Right atrium auricular region (tissue), 2 donors: ENCODE results near the gene NAV2. TPM values are rescaled to one million over a fixed set of nuclear protein-coding genes. Genes with fewer than 3 reads are reported as not detected.

ENCODE experiments used
- DNase-seq: peaks from one replicate; pipeline ENCODE4 v3.0.0-alpha.2; 2019; ENCODE audit warnings: low spot score
- H3K27ac ChIP-seq, 2 donors: fragments of 200-600 bp; sonication (generic); 1 replicate in 1 of 2; 2 replicates in 1 of 2; pipeline ENCODE4 v1.5.1; 2016 to 2019
- H3K27me3 ChIP-seq, 2 donors: fragments of 200-600 bp; sonication (generic); one replicate each; pipeline versions ENCODE4 v1.5.1 to v1.6.0; 2017 to 2019
- H3K36me3 ChIP-seq: fragments of 200-600 bp; sonication (generic); one replicate; pipeline ENCODE4 v1.5.1; 2016
- H3K4me1 ChIP-seq, 2 donors: fragments of 200-600 bp; sonication (generic); one replicate each; pipeline versions ENCODE4 v1.5.1 to v1.6.0; 2017 to 2019
- H3K4me3 ChIP-seq, 2 donors: fragments of 200-600 bp; sonication (generic); 1 replicate in 1 of 2; 2 replicates in 1 of 2; pipeline ENCODE4 v1.5.1; 2017 to 2019; ENCODE audit warnings: mild to moderate bottlenecking in 1 of 2, moderate library complexity in 1 of 2
- H3K9me3 ChIP-seq, 2 donors: fragments of 200-600 bp; sonication (generic); one replicate each; pipeline ENCODE4 v1.5.1; 2019
- CTCF ChIP-seq, 2 donors: fragments of 200-600 bp; sonication (generic); IDR thresholded peaks; one replicate each; pipeline ENCODE4 v1.5.1; 2019; ENCODE audit warnings: antibody characterized with exemption in 2 of 2
- total RNA-seq, 2 donors: library from RNA; depleted of rRNA; stranded (reverse); fragments of >200 nt; gene quantifications; one replicate each; pipeline ENCODE4 v1.1.0, GENCODE V29; 2016

NAV2 gene
- total RNA-seq, 2 donors from 2014 or later, result 11.4 to 19.2 TPM

- no peaks in the 10 kb centered on the region for H3K27me3 ChIP-seq
- peak in 1 of 2 donors; percentile 34 for TF ChIP-seq CTCF (IDR thresholded peaks at IDR 0.05)
- H3K36me3 ChIP-seq, result no peaks in the 10 kb centered on the region
- H3K4me1 ChIP-seq, result peaks cover 0 to 50% of the 10 kb centered on the region in 2 donors
- no peaks in the 10 kb centered on the region for H3K9me3 ChIP-seq
- DNase-seq, result no peak
- no peak overlapping the region for H3K4me3 ChIP-seq
- H3K27ac ChIP-seq, result peak overlapping the region in 1 of 2 donors; percentile 5
Observed at GRCh38 chr11:19739872-19740271, 27.2 kb downstream of the NAV2 start.

GRCh38 chr11:19740586-19740985 is 27.9 kb downstream of the NAV2 start:
- H3K27ac ChIP-seq, result no peak overlapping the region
- H3K9me3 ChIP-seq, result no peaks in the 10 kb centered on the region
- no peak for DNase-seq
- no peak for TF ChIP-seq CTCF (IDR thresholded peaks at IDR 0.05)
- H3K36me3 ChIP-seq, result no peaks in the 10 kb centered on the region
- no peak overlapping the region for H3K4me3 ChIP-seq
- H3K27me3 ChIP-seq, result no peaks in the 10 kb centered on the region
- H3K4me1 ChIP-seq, result peaks cover 0 to 43% of the 10 kb centered on the region in 2 donors

- Histone ChIP-seq H3K27ac (no peak overlapping the region), H3K4me3 (no peak overlapping the region), H3K9me3 (no peaks in the 10 kb centered on the region), H3K27me3 (no peaks in the 10 kb centered on the region), H3K36me3 (no peaks in the 10 kb centered on the region), H3K4me1 (peaks cover 0 to 30% of the 10 kb centered on the region in 2 donors)
- DNase-seq, result peak; percentile 88
- TF ChIP-seq CTCF (IDR thresholded peaks at IDR 0.05), result peak; percentile 76 to 95
Observed at GRCh38 chr11:19742588-19743292, 30.1 kb downstream of the NAV2 start.

- H3K27me3 ChIP-seq, result no peaks in the 10 kb centered on the region
- no peak overlapping the region for H3K4me3 ChIP-seq
- peaks cover 0 to 30% of the 10 kb centered on the region in 2 donors for H3K4me1 ChIP-seq
- H3K9me3 ChIP-seq, result no peaks in the 10 kb centered on the region
- DNase-seq, result no peak
- no peaks in the 10 kb centered on the region for H3K36me3 ChIP-seq
- no peak for TF ChIP-seq CTCF (IDR thresholded peaks at IDR 0.05)
- H3K27ac ChIP-seq, result no peak overlapping the region
Observed at GRCh38 chr11:19743622-19744021, 31.0 kb downstream of the NAV2 start.

- H3K4me1 ChIP-seq, result peaks cover 0 to 30% of the 10 kb centered on the region in 2 donors
- no peak overlapping the region for H3K27ac ChIP-seq
- TF ChIP-seq CTCF (IDR thresholded peaks at IDR 0.05), result no peak
- H3K9me3 ChIP-seq, result no peaks in the 10 kb centered on the region
- H3K4me3 ChIP-seq, result no peak overlapping the region
- H3K27me3 ChIP-seq, result no peaks in the 10 kb centered on the region
- DNase-seq, result no peak
- H3K36me3 ChIP-seq, result no peaks in the 10 kb centered on the region
Observed at GRCh38 chr11:19744130-19744529, 31.5 kb downstream of the NAV2 start.

- Histone ChIP-seq H3K4me1 (peaks cover 0 to 15% of the 10 kb centered on the region in 2 donors), H3K4me3 (no peak overlapping the region), H3K9me3 (no peaks in the 10 kb centered on the region), H3K36me3 (no peaks in the 10 kb centered on the region), H3K27ac (no peak overlapping the region), H3K27me3 (no peaks in the 10 kb centered on the region)
- DNase-seq, result no peak
- TF ChIP-seq CTCF (IDR thresholded peaks at IDR 0.05), result no peak
Observed at GRCh38 chr11:19746086-19746485, 33.4 kb downstream of the NAV2 start.
